HG03108 (cell line): ENCODE measurements around the gene SLC9A1.
"Not testable (repeated sequence)": the region's sequence is repeated elsewhere in the genome, so short reads cannot be mapped to it uniquely, and the experiment has no call there.

Source experiments
- ATAC-seq: cut with Tn5 transposase; IDR thresholded peaks from one replicate; pipeline ENCODE4 v1.9.1; 2021; ENCODE audit warnings: moderate library complexity; ENCODE audit not compliant: unreplicated experiment

Gene SLC9A1

DNA sequence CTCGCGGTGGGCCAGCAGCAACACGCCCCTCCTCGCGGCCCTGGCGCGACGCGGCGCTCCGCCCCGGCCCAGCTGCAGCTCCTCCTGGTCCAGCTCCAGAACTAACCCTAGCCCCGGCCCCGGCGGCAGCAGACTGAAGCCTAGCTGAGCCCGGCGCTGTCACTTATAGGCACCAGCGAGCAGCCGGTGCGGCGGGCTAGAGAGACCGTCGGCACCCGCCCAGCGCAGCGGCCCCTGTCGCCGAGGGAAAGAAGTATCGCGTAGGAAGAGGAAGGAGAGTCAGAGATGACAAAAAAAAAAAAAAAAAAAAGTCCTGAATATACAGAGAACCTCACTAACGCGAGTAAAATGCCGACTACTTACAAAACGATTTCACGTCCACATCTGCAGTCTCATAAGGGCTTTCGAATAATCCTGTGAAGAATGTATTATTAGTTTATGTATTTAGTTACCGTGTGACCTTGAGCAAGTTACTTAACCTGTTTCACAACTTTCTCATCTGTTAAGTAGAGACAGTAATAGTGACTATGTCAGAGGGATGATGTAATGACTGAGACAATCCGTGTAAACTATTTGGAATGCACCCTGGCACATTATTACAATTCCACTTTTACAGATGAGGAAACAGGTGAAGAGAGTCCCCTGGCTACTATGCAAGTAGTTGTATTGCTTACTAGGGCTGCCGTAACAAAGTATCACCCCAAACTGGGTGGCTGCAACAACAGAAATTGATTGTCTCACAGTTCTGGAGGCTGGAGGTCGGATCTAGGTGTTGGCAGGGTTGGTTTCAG is at the start of gene SLC9A1:
Gene SLC9A1 (minus strand): TSS at position 135 of the 791 bp plus-strand sequence. CDS start 791 bp downstream, outside the sequence.
- ATAC-seq, result peak; percentile 85

GRCh38 chr1:27203946-27204345 is 49.0 kb upstream of the SLC9A1 start:
- no peak for ATAC-seq

GRCh38 chr1:27201295-27201694 is 46.4 kb upstream of the SLC9A1 start:
- ATAC-seq, result no peak

- no peak for ATAC-seq
Measured at GRCh38 chr1:27193194-27193593, 38.3 kb upstream of the SLC9A1 start.

GRCh38 chr1:27192039-27192529 is 37.2 kb upstream of the SLC9A1 start:
- ATAC-seq, result no peak

DNA sequence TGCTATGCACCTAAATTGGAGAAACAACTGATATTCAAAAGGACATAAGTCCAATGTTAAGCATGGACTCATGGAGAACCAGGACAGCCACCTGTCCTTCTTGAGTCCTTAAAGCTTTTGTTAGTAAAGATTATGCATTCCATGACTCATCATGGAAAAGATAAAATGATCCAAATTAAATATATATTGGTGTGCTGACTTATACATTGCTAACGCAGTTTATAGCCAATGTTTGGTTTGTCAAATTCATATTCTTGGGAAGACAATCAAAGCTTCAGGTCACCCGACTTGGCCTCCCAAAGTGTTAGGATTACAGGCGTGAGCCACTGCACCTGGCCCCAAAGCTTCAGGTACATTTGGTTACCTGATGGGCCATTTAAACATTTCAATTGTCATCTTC is 29.7 kb upstream of the SLC9A1 start:
- ATAC-seq, result not testable (repeated sequence)

- ATAC-seq, result no peak
Measured at GRCh38 chr1:27179979-27180378, 25.1 kb upstream of the SLC9A1 start.

GRCh38 chr1:27179379-27179778 is 24.5 kb upstream of the SLC9A1 start:
- ATAC-seq, result no peak

GRCh38 chr1:27176954-27177353 is 22.0 kb upstream of the SLC9A1 start:
- ATAC-seq, result no peak

DNA sequence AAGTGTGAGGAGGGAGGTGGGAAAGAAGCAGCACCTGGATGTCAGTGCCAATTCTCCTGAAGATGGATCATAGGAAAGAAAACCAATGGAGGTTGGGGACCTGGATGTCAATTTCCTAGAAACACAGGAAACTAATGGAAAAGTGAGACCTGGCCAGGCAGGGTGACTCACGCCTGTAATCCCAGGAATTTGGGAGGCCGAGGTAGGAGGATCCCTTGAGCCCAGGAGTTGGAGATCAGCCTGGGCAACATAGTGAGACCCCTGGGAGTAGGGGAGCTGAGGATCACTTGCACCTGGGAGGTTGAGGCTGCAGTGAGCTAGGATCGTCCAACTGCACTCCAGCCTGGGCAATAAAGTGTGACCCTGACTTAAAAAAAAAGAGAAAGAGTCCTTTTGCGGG is 21.4 kb upstream of the SLC9A1 start:
- ATAC-seq, result no peak

- not testable (repeated sequence) for ATAC-seq
Measured at GRCh38 chr1:27172992-27173391, 18.1 kb upstream of the SLC9A1 start.

GRCh38 chr1:27166929-27167328 is 12.0 kb upstream of the SLC9A1 start:
- no peak for ATAC-seq

- no peak for ATAC-seq
Measured at GRCh38 chr1:27166351-27166802, 11.5 kb upstream of the SLC9A1 start.

GRCh38 chr1:27163093-27163492 is 8.2 kb upstream of the SLC9A1 start:
- no peak for ATAC-seq

DNA sequence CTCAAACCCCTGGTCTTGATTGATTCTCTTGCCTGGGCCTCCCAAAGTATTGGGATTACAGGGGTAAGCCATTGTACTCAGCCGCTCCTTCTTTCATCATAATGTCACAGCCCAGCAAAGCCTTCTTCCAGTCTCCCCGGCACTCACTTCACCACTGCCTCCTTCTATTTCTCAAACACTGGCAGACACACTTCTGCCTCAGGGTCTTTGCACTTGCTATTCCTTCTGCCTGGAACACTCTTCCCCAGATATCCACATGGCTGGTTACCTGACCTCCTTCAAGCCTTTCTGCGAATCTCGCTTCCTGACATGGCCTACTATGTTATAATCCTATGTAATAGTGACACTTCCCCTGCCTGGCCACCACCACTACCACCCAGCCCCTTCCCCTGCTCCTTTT is 7.2 kb upstream of the SLC9A1 start:
- no peak for ATAC-seq

DNA sequence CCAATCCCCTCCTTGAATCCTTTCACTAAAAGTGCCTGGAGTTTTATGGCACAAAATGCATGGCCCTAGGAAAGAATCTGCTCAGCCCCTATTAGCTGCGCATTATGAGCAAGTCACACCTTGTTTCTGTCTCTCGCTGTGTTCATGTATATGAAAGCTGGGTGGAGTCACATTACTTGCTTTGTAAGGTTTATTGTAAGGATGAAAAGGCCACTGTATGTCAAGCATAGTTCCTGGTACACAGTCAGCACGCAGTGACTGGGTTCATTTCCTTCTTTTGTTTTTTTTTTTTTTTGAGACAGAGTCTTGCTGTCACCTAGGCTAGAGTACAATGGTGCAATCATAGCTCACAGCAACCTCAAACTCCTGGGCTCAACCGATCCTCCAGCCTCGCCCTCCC is 6.7 kb upstream of the SLC9A1 start:
- ATAC-seq, result no peak

DNA sequence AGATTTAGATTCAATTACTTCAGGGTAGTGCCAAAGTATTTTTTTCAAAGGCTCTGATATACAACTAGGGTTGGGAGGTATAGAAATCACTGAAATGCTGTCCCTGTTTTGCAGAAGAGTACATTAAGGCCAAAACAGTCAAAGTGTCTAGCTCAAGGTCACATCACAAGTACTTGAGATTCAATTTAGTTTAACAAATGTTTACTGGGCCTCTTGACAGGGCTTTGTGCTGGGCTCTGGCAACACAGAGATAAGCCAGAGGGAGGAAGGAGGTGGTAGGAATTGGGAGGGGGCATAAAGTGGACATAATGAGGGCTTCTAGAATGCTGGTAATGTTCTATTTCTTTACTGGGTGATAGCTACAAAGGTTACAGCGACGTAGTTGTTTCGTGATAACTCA is 2.3 kb upstream of the SLC9A1 start:
- ATAC-seq, result no peak

DNA sequence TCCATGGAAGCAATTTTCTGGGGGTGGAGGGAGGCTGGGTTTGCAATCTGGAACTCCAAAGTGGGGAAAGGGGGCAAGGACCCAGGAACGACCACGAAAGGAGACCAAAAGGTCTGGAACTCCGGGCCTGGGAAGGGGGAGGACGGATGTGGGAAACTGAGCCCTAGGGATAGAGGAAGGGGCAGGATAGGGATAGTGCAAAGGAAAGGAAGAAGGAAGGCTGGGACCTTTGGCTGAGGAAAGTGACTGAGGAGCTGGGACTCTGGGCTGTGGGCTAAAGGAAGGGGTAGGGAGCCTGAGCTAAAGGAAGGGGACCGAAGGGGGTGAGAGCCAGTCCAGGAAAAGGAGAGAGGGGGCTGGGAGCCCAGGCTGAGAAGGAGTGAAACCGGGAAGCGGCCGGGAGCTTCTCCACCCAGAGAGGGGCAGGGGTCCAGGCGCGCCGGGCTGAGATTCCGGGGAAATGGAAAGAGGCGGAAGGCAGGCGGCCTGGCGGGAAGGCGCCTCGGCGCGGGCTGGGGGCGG is 395 bp downstream of the SLC9A1 start:
- ATAC-seq, result no peak

DNA sequence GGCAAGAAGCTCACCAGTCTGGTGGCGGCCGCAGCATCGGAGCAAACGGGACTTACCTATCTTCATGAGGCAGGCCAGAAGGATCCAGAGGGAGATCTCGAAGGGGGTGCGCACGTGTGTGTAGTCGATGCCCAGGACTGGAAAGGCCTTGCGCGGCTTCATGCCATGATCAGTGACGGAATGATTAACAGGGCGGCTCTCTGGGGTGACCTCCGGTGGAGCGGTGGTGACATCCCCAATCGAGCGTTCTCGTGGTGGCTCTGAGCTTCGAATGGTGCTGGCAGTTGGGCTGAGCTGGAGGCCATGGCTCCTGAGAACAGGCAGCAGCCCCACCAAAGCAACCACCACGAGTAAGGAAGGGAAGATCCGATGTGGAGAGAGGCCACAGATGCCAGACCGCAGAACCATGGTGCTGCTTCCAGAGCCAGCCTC is 982 bp downstream of the SLC9A1 start:
- no peak for ATAC-seq

DNA sequence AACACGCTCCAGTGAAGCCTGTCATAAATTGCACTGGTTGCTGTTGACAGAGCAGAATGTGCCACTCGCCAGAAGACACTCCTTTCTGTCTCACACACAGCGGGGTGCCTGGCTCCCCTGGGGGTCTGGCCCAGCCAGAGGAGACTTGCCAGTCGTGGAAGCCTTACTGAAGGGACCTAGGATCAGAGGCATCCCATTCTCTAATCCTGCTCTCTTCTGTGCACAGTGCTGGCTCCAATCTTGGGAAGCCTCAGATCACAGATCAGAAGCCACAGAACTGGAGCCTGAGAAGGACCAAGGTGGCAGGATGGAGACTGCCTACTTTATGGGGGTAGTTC is 1.4 kb downstream of the SLC9A1 start:
- no peak for ATAC-seq

DNA sequence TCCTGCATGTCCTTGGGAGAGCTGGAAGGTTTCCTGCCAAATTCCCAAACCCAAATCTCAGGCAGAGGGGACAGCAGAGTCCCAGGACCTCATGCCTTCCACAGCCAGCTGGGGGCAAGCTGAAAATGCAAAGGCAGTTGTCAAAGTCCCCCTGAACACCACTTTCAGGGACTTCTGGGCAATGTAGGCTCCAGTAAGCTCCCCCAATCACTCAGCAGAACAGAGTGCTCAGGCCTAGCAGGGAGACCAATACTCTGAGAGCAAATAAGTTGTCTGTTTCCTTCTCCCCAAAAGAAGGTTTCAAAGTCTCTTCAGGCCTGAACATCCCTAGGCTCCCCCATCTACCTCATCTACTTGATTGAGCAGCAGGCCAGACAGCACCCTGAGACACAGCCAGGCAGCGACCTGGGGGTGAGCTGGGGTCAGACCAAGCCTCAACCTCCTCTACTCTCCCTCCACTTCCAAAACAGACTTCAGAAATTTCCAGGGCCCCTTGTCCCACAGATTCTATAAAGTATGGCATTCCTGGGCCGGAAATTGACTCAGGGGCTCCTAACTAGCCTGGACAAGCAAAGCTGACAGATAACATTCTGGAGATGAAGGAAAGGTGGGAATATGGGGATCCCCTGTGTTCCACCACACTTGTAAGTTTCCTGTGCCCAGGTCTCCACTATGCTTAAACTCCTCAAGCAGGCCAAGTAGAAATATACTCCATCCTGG is 1.9 kb downstream of the SLC9A1 start:
- ATAC-seq, result no peak
